A549 (cell line): ENCODE measurements around the gene GPR158. TPM values are rescaled to one million over a fixed set of nuclear protein-coding genes. Genes with fewer than 3 reads are reported as not detected.

Experiments
- ATAC-seq, 2 experiments: fragments of 200-7000 bp in 1 of 2; fragments of >200 bp in 1 of 2; cut with Nextera tagmentation in 1 of 2; cut with Tn5 transposase in 1 of 2; 3 replicates each; pipeline versions ENCODE4 v1.8.0 to v1.9.1; 2018 to 2020; ENCODE audit warnings: mild to moderate bottlenecking in 1 of 2, moderate library complexity in 1 of 2
- CTCF ChIA-PET: fragments of 300-600 bp; sonication (Branson Sonifier 250); formaldehyde crosslinking; extraction: SDS; loops from one replicate; lab custom pipeline; 2021; ENCODE audit warnings: antibody characterized with exemption, inconsistent platforms; lab: Yijun Ruan, JAX
- POLR2A ChIA-PET: fragments of 350-600 bp; formaldehyde crosslinking; extraction: SDS; loops from one replicate; lab custom pipeline; 2021; ENCODE audit warnings: antibody characterized with exemption, inconsistent platforms; lab: Yijun Ruan, JAX
- DNase-seq, 2 experiments: peaks; one replicate each; pipeline versions ENCODE4 v3.0.0 to v3.0.0-alpha.2; 2011 to 2016; ENCODE audit warnings: low read depth in 1 of 2, low spot score in 1 of 2
- FAIRE-seq: peaks from 2 replicates; lab custom pipeline; 2011; peaks lifted over from hg19 to GRCh38; lab: Jason Lieb, UNC
- H3K27ac ChIP-seq, 2 experiments: fragments of >200 bp; sonication (Bioruptor Twin); formaldehyde crosslinking; 3 replicates each; pipeline ENCODE4 v1.5.1; 2016 to 2017
- H3K4me1 ChIP-seq: fragments of >200 bp; sonication (Bioruptor Twin); formaldehyde crosslinking; 3 replicates; pipeline ENCODE4 v1.6.1; 2016
- H3K4me2 ChIP-seq: fragments of >200 bp; sonication (Bioruptor Twin); formaldehyde crosslinking; 3 replicates; pipeline ENCODE4 v1.6.1; 2016
- H3K4me3 ChIP-seq: fragments of >200 bp; sonication (Bioruptor Twin); formaldehyde crosslinking; 3 replicates; pipeline ENCODE4 v1.5.1; 2016
- H3K9me3 ChIP-seq: fragments of >200 bp; sonication (Bioruptor Twin); formaldehyde crosslinking; 3 replicates; pipeline ENCODE4 v1.6.1; 2016
- CBX8 ChIP-seq: fragments of 200-600 bp; sonication (generic); IDR thresholded peaks from 2 replicates; pipeline ENCODE4 v1.6.1; 2016
- CEBPB ChIP-seq, 2 experiments: fragments of >200 bp in 1 of 2; sonication (Bioruptor Twin) in 1 of 2; formaldehyde crosslinking in 1 of 2; IDR thresholded peaks; 2 replicates each; pipeline ENCODE4 v1.6.1; 2012 to 2016
- EHMT2 ChIP-seq: fragments of 200-600 bp; sonication (generic); IDR thresholded peaks from 2 replicates; pipeline ENCODE4 v1.6.1; 2016; ENCODE audit warnings: antibody characterized with exemption, low read depth, mild to moderate bottlenecking, moderate library complexity
- EP300 ChIP-seq, 2 experiments: fragments of >200 bp; sonication (Bioruptor Twin); formaldehyde crosslinking; IDR thresholded peaks; 2 replicates in 1 of 2; 3 replicates in 1 of 2; pipeline ENCODE4 v1.6.1; 2016 to 2017
- HOXB5 ChIP-seq: fragments of 250-450 bp; sonication (Bioruptor Pico); IDR thresholded peaks from 2 replicates; pipeline ENCODE4 v1.5.0; 2020; ENCODE audit warnings: mild to moderate bottlenecking, moderate library complexity
- KDM5A ChIP-seq: fragments of 200-600 bp; sonication (generic); IDR thresholded peaks from 2 replicates; pipeline ENCODE4 v1.6.1; 2016; ENCODE audit warnings: antibody characterized with exemption, mild to moderate bottlenecking
- MAZ ChIP-seq: fragments of 150-350 bp; IDR thresholded peaks from 2 replicates; pipeline ENCODE4 v1.6.1; 2014; ENCODE audit warnings: antibody characterized with exemption, low read depth, low read length, borderline replicate concordance
- MYC ChIP-seq: IDR thresholded peaks from 2 replicates; pipeline ENCODE4 v1.6.1; 2012; ENCODE audit warnings: mild to moderate bottlenecking, inconsistent platforms, low read length, improper control_type of control experiment, borderline replicate concordance
- NR3C1 ChIP-seq: fragments of >200 bp; sonication (Bioruptor Twin); formaldehyde crosslinking; IDR thresholded peaks from 3 replicates; pipeline ENCODE4 v1.6.1; 2017
- PHF8 ChIP-seq: fragments of 200-600 bp; sonication (generic); IDR thresholded peaks from 2 replicates; pipeline ENCODE4 v1.6.1; 2016; ENCODE audit warnings: low read depth, mild to moderate bottlenecking, antibody characterized with exemption, moderate library complexity, borderline replicate concordance
- RAD21 ChIP-seq, 2 experiments: fragments of >200 bp in 1 of 2; sonication (Bioruptor Twin) in 1 of 2; formaldehyde crosslinking in 1 of 2; IDR thresholded peaks in 1 of 2; conservative IDR thresholded peaks in 1 of 2; 2 replicates in 1 of 2; 3 replicates in 1 of 2; pipeline ENCODE4 v1.6.1; 2012 to 2018; ENCODE audit warnings: inconsistent platforms in 1 of 2
- RCOR1 ChIP-seq: fragments of 150-350 bp; IDR thresholded peaks from 2 replicates; pipeline ENCODE4 v1.6.1; 2014; ENCODE audit warnings: antibody characterized with exemption, low read length, low read depth
- RFX5 ChIP-seq: fragments of 450-650 bp; IDR thresholded peaks from 2 replicates; pipeline ENCODE4 v1.7.1; 2014; ENCODE audit warnings: antibody characterized with exemption, mild to moderate bottlenecking, moderate library complexity
- SREBF2 ChIP-seq: fragments of 450-650 bp; IDR thresholded peaks from 2 replicates; pipeline ENCODE4 v1.6.1; 2014; ENCODE audit warnings: mild to moderate bottlenecking, moderate library complexity
- TFCP2L1 ChIP-seq: fragments of 250-450 bp; sonication (Bioruptor Pico); IDR thresholded peaks from 2 replicates; pipeline ENCODE4 v1.5.0; 2021; ENCODE audit warnings: mild to moderate bottlenecking
- TP53 ChIP-seq: fragments of 250-450 bp; sonication (Bioruptor Pico); IDR thresholded peaks from 2 replicates; pipeline ENCODE4 v1.5.0; 2021; ENCODE audit warnings: mild to moderate bottlenecking, moderate library complexity
- ZFP36 ChIP-seq: fragments of 450-650 bp; IDR thresholded peaks from 2 replicates; pipeline ENCODE4 v1.6.1; 2014; ENCODE audit warnings: borderline replicate concordance; ENCODE audit not compliant: partially characterized antibody
- ZNF302 ChIP-seq: fragments of 250-450 bp; sonication (Bioruptor Pico); IDR thresholded peaks from 2 replicates; pipeline ENCODE4 v1.9.0; 2021; ENCODE audit warnings: inconsistent platforms, mild to moderate bottlenecking, moderate library complexity
- ZSCAN20 ChIP-seq: fragments of 250-450 bp; sonication (Bioruptor Pico); IDR thresholded peaks from 2 replicates; pipeline ENCODE4 v1.8.0; 2022; ENCODE audit warnings: mild to moderate bottlenecking, moderate library complexity
- WGBS: methylation state at CpG from one replicate; pipeline ENCODE4 v1.1.6; 2017; ENCODE audit errors: missing lambda C conversion rate; 5-methylcytosine and 5-hydroxymethylcytosine counted together
- polyA plus RNA-seq, 4 experiments: library from polyadenylated mRNA; depleted of rRNA in 3 of 4; stranded (reverse); fragments of >200 nt; fragmentation: RNase III in 1 of 4; extraction: RNeasy Plus Mini Kit Qiagen cat#74134 plus additional on column Dnase treatment in 1 of 4; gene quantifications; 2 replicates in 3 of 4; 3 replicates in 1 of 4; pipeline ENCODE4 v1.2.3, GENCODE V29; 2011 to 2017
- TF ChIP-seq, protein P1 (sequence below): fragments of >200 bp; sonication (Bioruptor Twin); formaldehyde crosslinking; IDR thresholded peaks from 3 replicates; pipeline ENCODE4 v1.6.1; 2016
- TF ChIP-seq, protein P2 (sequence below): fragments of >200 bp; sonication (Bioruptor Twin); formaldehyde crosslinking; IDR thresholded peaks from 3 replicates; pipeline ENCODE4 v1.5.1; 2016
- TF ChIP-seq, protein P3 (sequence below): fragments of 200-600 bp; sonication (generic); IDR thresholded peaks from 2 replicates; pipeline ENCODE4 v1.6.1; 2016; ENCODE audit warnings: antibody characterized with exemption, mild to moderate bottlenecking, moderate library complexity
- TF ChIP-seq, protein P4 (sequence below): IDR thresholded peaks from 2 replicates; pipeline ENCODE4 v1.6.1; 2012

GPR158 gene
- polyA plus RNA-seq, 2 of the 4 experiments (the other 2 are of a cell fraction) = 0.01 to 0.03 TPM

DNA sequence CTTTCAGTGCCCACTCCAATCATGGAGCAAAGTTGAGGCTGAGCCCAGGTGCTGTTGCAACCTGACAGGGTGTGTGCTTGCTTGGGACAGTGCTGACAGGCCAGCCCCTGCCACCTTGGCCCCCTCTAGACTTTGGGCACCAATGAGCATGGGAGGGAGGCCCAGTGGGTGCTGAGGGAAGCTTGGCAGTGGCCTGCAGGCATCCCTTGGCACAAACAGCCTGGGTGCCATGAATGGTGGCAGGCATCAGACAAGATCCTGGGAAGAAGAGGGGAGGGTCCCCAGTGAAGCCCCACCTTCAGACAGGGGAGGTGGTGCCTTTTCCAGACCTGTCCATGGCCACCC lies 214.0 kb downstream of the GPR158 start:
- CTCF ChIA-PET = interaction anchor here (0.7 kb wide), 1 partner anchor 312 kb away, joined by 3 read pairs; no protein-coding TSS in a partner anchor
- POLR2A ChIA-PET = no interaction called here

DNA sequence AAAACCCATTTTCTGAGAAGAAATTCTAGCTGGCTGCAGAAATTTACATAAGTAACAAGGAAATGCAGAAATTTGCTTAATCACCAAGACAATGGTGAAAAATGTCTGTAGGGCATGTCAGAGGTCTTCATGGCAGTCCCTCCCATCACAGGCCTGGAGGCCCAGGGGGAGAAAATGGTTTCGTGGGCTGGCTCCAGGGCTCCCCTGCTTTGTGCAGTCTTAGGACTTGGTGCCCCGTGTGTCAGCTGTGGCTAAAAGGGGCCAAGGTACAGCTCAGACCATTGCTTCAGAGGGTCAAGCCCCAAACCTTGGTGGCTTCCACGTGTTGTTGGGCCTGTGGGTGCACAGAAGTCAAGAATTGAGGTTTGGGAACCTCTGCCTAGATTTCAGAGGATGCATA lies 215.9 kb downstream of the GPR158 start:
- POLR2A ChIA-PET = no interaction called here
- WGBS = 8% methylated on average over 3 of the region's 3 CpGs
- FAIRE-seq (no peak), DNase-seq (no peak), ATAC-seq (no peak)
- Histone ChIP-seq H3K4me1 (no peaks in the 10 kb centered on the region), H3K4me2 (no peak overlapping the region), H3K27ac (no peak overlapping the region), H3K4me3 (no peak overlapping the region), H3K9me3 (no peaks in the 10 kb centered on the region)
- CTCF ChIA-PET = no interaction called here
- TF ChIP-seq ZFP36 = peak; percentile 58
- TF ChIP-seq HOXB5 = no peak

More for the DNA sequence above, 214.0 kb downstream of the GPR158 start:
- H3K4me3 ChIP-seq = no peak overlapping the region
- no peak for FAIRE-seq
- TF ChIP-seq EP300 (IDR thresholded peaks at IDR 0.05) (no peak), ZNF302 (no peak), RCOR1 (no peak), ZSCAN20 (CRISPR knock-in tag) (no peak), MYC (no peak), CEBPB (IDR thresholded peaks at IDR 0.05) (no peak), EHMT2 (no peak), KDM5A (no peak), RFX5 (no peak), CBX8 (no peak), MAZ (no peak)
- TF ChIP-seq, protein P1, sequence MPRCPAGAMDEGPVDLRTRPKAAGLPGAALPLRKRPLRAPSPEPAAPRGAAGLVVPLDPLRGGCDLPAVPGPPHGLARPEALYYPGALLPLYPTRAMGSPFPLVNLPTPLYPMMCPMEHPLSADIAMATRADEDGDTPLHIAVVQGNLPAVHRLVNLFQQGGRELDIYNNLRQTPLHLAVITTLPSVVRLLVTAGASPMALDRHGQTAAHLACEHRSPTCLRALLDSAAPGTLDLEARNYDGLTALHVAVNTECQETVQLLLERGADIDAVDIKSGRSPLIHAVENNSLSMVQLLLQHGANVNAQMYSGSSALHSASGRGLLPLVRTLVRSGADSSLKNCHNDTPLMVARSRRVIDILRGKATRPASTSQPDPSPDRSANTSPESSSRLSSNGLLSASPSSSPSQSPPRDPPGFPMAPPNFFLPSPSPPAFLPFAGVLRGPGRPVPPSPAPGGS = no peak
- TF ChIP-seq, protein P2, sequence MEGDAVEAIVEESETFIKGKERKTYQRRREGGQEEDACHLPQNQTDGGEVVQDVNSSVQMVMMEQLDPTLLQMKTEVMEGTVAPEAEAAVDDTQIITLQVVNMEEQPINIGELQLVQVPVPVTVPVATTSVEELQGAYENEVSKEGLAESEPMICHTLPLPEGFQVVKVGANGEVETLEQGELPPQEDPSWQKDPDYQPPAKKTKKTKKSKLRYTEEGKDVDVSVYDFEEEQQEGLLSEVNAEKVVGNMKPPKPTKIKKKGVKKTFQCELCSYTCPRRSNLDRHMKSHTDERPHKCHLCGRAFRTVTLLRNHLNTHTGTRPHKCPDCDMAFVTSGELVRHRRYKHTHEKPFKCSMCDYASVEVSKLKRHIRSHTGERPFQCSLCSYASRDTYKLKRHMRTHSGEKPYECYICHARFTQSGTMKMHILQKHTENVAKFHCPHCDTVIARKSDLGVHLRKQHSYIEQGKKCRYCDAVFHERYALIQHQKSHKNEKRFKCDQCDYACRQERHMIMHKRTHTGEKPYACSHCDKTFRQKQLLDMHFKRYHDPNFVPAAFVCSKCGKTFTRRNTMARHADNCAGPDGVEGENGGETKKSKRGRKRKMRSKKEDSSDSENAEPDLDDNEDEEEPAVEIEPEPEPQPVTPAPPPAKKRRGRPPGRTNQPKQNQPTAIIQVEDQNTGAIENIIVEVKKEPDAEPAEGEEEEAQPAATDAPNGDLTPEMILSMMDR = no peak
- TF ChIP-seq, all 56 proteins: peak for 0
- Histone ChIP-seq H3K4me2 (no peak overlapping the region), H3K4me1 (no peaks in the 10 kb centered on the region), H3K27ac (no peak overlapping the region), H3K9me3 (no peaks in the 10 kb centered on the region)
- no peak for DNase-seq
- ATAC-seq = no peak

DNA sequence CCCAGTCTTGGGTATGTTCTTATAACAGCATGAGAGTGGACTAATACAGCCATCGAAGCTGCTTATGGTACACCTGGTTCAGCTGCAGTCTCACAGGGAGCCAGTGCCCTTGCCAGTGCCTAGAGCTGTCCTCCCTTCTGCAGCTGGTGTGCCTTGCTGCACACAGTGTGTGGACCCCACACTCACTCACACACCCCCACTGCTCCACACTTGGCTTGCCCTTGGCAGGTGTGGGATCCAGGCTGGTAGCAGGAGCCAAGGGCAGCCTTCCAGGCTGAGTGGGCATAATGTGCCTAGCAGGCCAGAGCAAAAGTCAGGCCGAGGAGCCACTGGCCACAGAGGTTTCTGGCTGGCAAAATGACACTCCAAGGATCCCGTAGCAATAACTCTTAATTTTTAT lies 217.3 kb downstream of the GPR158 start:
- CTCF ChIA-PET = interaction anchor here (0.7 kb wide), 1 partner anchor 929 kb away, joined by 3 read pairs; no protein-coding TSS in a partner anchor

More for the DNA sequence above, 217.3 kb downstream of the GPR158 start:
- Histone ChIP-seq H3K4me1 (no peaks in the 10 kb centered on the region), H3K27ac (no peak overlapping the region), H3K4me3 (no peak overlapping the region), H3K4me2 (no peak overlapping the region), H3K9me3 (no peaks in the 10 kb centered on the region)
- DNase-seq (no peak), FAIRE-seq (no peak), ATAC-seq (no peak)
- TF ChIP-seq SREBF2 = no peak
- TF ChIP-seq, protein P3, sequence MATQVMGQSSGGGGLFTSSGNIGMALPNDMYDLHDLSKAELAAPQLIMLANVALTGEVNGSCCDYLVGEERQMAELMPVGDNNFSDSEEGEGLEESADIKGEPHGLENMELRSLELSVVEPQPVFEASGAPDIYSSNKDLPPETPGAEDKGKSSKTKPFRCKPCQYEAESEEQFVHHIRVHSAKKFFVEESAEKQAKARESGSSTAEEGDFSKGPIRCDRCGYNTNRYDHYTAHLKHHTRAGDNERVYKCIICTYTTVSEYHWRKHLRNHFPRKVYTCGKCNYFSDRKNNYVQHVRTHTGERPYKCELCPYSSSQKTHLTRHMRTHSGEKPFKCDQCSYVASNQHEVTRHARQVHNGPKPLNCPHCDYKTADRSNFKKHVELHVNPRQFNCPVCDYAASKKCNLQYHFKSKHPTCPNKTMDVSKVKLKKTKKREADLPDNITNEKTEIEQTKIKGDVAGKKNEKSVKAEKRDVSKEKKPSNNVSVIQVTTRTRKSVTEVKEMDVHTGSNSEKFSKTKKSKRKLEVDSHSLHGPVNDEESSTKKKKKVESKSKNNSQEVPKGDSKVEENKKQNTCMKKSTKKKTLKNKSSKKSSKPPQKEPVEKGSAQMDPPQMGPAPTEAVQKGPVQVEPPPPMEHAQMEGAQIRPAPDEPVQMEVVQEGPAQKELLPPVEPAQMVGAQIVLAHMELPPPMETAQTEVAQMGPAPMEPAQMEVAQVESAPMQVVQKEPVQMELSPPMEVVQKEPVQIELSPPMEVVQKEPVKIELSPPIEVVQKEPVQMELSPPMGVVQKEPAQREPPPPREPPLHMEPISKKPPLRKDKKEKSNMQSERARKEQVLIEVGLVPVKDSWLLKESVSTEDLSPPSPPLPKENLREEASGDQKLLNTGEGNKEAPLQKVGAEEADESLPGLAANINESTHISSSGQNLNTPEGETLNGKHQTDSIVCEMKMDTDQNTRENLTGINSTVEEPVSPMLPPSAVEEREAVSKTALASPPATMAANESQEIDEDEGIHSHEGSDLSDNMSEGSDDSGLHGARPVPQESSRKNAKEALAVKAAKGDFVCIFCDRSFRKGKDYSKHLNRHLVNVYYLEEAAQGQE = no peak
- no peak for TF ChIP-seq NR3C1
- no peak for TF ChIP-seq ZSCAN20 (CRISPR knock-in tag)
- TF ChIP-seq PHF8 = no peak
- TF ChIP-seq HOXB5 = no peak
- TF ChIP-seq TP53 (CRISPR knock-in tag) = no peak
- no peak for TF ChIP-seq RAD21 (conservative IDR thresholded peaks at IDR 0.05 in 1 of 2, IDR thresholded peaks at IDR 0.05 in 1 of 2)
- no peak for TF ChIP-seq TFCP2L1
- TF ChIP-seq, protein P4, sequence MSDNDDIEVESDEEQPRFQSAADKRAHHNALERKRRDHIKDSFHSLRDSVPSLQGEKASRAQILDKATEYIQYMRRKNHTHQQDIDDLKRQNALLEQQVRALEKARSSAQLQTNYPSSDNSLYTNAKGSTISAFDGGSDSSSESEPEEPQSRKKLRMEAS = no peak
- WGBS = 12% methylated on average over 3 of the region's 3 CpGs
- POLR2A ChIA-PET = no interaction called here
